Stimulated activated CD8-positive, alpha-beta memory T cell treated with anti-CD3 and anti-CD28 coated beads, Interleukin-12 subunit alpha, Interleukin-12 subunit beta, amount 100 ng/mL, for 1 hour (primary cell): ENCODE data around the gene WWOX.

ENCODE experiments used
- DNase-seq: peaks from one replicate; pipeline ENCODE4 v3.0.0-alpha.2; 2020; ENCODE audit warnings: low read depth

Gene WWOX

GRCh38 chr16:78227855-78228254, 128.4 kb downstream of the WWOX start:
- DNase-seq = no peak

- no peak for DNase-seq
These were observed 129.2 kb downstream of the WWOX start for GRCh38 chr16:78228704-78229103.

- DNase-seq = no peak
These were observed 131.4 kb downstream of the WWOX start for GRCh38 chr16:78230832-78231231.

- DNase-seq = peak; percentile 39
These were observed 135.8 kb downstream of the WWOX start for GRCh38 chr16:78235168-78235800.

GRCh38 chr16:78235876-78236275, 136.4 kb downstream of the WWOX start:
- DNase-seq = no peak

- no peak for DNase-seq
These were observed 138.4 kb downstream of the WWOX start for GRCh38 chr16:78237841-78238240.

GRCh38 chr16:78240459-78241222, 141.2 kb downstream of the WWOX start:
- DNase-seq = no peak

GRCh38 chr16:78242239-78242630, 142.8 kb downstream of the WWOX start:
- DNase-seq = no peak

GRCh38 chr16:78244131-78244895, 144.9 kb downstream of the WWOX start:
- no peak for DNase-seq

- DNase-seq = no peak
These were observed 147.1 kb downstream of the WWOX start for GRCh38 chr16:78246559-78246958.

GRCh38 chr16:78249056-78249455, 149.6 kb downstream of the WWOX start:
- DNase-seq = no peak

- DNase-seq = no peak
These were observed 150.4 kb downstream of the WWOX start for GRCh38 chr16:78249832-78250231.

GRCh38 chr16:78251115-78251514, 151.7 kb downstream of the WWOX start:
- no peak for DNase-seq

GRCh38 chr16:78252757-78253156, 153.3 kb downstream of the WWOX start:
- no peak for DNase-seq

GRCh38 chr16:78254841-78255240, 155.4 kb downstream of the WWOX start:
- DNase-seq = no peak

GRCh38 chr16:78256686-78257375, 157.4 kb downstream of the WWOX start:
- DNase-seq = no peak

GRCh38 chr16:78257376-78257728, 157.9 kb downstream of the WWOX start:
- no peak for DNase-seq

GRCh38 chr16:78258375-78259065, 159.1 kb downstream of the WWOX start:
- no peak for DNase-seq

GRCh38 chr16:78259873-78260272, 160.4 kb downstream of the WWOX start:
- no peak for DNase-seq

- no peak for DNase-seq
These were observed 165.2 kb downstream of the WWOX start for GRCh38 chr16:78264642-78265041.

- DNase-seq = no peak
These were observed 169.8 kb downstream of the WWOX start for GRCh38 chr16:78269256-78269655.

- no peak for DNase-seq
These were observed 172.5 kb downstream of the WWOX start for GRCh38 chr16:78271981-78272380.
